SHP77 (cell line): ENCODE measurements around the gene ATP2A3.

ENCODE experiments used
- DNase-seq, 2 experiments: peaks; one replicate each; lab custom pipeline; 2025; lab: John Stamatoyannopoulos, UW

Gene ATP2A3

DNA sequence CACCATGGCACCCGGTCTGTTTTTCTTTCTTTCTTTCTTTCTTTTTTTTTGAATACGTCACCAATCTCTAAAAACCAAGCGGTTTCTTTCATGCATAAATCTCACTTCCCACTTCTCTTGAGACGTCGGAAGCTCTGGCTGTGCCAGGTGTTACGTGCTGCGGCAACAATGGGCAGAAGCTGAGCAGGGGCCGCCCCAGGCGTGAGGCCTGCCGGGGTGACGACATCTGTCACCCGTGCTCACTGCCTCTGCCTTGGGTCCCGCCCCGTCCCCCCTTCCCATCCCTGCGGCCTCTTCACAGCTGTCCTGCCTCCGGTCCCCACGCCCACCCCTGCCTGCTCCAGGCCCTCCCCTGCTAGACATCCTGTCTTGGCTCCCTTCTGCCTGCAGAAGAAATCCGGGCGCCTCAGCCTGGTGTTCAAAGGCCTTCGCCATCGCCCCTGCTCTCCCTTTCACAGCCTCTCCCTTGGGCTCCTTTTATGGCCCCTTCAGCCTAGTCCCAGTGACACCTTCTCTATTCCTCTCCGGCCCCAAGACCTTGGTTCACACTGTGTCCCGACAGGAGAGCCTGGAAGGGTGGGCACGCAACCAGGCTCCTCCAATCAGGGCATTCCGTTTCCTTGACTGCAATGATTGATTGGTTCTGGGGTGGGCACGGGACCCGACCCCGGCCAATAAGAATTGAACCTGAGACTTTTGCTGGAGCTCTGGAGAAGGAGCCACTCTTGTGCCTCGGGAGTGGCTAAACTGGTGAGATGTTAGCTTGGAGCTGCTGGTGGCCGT is 52.8 kb downstream of the ATP2A3 start:
- DNase-seq = peak; percentile 60 to 72

DNA sequence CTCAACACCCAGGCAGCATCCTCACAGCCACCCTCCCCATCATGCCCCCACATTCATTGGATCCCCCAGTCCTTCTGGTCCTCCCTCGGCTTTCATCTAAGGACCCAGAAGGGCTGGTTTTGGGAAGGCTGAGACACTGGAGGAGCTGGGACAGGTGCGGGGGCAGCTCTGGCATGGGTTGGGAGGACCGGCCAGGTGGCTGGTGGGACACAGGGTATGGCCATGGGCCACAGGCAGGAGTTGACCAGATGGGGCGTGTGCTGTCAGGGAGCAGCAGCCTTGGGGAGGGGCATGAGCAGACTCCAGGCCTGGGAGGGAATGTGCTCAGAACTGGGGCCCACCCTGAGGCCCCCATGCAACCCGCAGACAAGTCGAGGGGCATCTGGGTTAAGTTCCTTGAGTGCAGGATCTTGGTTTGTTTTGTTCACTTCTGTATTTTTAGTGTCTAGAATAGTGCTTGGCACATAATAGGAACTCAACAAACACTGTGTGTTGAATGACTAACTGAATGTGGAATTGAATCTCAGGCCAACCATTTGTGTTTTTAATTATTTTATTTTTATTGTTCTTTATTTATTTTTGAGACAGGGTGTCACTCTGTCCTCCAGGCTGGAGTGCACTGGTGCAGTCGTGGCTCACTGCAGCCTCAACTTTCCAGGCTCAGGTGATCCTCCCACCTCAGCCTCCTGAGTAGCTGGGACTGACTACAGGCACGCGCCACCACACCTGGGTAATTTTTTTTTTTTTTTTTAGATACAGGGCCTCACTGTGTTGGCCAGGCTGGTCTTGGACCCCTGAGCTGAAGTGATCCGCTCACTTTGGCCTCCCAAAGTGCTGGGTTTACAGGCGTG is 53.6 kb downstream of the ATP2A3 start:
- DNase-seq = no peak

DNA sequence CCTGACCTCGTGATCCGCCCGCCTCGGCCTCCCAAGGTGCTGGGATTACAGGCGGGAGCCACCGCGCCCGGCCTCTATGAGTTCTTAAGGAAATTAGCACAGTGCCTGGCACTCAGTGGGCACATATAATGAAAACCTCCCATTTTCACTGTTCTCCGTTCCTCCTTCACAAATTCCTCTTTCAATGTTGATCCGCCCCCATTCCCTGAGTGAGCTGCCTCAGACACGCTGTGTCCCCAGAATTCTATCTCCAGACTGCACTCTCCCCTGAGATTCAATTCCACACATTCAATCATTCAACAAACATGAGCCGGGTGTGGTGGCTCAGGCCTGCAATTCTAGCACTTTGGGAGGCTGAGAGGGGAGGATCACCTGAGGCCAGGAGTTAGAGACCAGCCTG is 55.0 kb downstream of the ATP2A3 start:
- DNase-seq = no peak

DNA sequence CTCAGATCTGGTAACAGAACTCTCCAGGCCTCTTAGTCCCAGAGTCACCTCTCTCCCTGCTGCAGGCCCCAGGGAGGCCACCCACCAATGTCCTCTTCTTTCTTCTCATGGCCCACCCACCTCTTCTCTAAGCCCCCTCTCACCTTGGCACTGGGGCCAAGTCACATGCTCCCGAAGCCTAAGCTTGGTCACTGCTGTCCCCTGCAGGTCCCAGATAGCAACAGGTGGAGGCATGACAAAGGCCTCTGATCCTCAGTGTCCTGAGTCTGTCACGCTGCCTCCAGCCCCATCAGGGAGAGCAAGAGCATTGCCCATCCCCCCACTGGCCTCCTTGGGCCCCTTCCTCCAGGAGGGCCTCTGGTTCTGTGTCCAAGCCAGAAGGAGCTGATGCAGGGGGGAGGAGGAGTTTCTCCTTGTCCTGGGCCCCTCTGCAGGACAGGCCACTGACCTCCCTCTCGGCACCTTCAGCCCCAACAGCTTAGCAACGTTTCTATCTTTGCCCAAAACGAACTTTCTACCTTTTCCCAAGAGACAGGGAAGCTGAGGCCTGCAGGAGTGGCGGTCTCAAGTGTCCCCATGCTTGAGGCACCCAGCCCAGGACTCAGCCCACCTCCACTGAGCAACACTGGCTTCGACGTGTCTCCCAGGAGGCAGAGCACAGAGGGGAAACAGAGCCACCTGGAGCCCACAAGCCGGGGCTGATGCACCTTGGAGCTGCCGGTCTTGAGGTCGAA is 56.6 kb downstream of the ATP2A3 start:
- peak in 1 of 2 experiments; percentile 28 for DNase-seq

DNA sequence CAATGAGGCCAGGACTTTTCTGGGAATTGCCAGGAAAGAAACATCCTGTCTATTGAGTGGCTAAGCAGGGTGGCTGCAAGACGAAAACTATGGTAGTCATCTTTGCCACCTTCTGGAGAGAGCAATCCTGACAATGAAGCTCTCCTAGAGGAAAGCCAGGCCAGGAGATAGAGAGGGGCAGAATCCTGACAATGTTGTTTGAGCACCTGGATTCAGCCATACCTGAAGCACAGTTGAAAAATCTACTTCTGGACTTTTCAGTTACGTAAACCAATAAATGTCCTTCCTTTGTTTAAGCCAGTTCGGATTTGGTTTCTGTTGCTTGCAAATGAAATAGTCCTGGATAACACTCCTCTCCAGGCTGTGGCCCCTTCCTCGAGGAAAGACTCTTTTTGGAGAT is 57.4 kb downstream of the ATP2A3 start:
- DNase-seq = no peak

DNA sequence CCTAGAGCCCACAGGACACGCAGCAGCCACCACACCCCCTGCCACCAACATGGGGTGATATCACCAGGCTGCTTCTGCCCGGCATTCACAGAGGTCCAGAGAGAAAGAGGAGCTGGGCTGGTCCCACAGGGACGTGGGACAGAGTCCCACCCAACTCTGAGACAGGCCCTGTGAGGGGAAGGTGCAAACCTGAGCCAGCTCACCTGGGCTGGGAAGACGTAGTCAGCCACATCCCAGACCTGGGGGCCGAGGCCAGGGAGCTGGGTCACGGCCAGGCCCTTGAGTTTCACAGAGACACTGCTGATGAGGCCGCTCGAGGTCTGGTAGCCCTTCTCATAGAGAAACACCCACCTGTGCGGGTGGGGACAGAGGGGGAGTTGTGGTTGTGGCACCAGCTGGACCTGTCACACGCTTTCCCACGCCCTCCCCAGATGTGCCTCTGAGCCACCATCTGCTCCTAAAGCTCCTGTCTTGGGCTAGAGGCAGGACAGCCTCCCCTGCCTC is 59.2 kb downstream of the ATP2A3 start:
- DNase-seq = no peak

DNA sequence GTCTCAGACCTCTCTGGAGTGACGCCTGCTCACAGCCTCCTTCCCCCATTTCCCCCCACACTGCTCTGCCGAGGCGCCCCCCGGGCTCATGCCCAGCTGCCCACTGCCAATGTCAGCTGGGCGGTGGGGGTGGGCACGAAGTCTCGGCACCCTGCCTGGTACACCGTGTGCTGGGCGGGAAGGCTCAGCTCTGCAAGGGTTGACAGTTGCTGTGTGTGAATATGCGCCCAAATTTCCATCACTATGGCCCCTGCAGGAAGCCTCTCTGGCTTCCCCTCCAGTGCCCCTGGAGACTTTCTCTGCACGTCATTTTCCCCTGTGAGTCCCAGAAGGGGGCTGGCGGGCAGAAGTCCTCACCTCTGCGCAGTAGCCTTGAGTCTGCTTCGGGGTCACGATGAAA is 59.7 kb downstream of the ATP2A3 start:
- DNase-seq = no peak

DNA sequence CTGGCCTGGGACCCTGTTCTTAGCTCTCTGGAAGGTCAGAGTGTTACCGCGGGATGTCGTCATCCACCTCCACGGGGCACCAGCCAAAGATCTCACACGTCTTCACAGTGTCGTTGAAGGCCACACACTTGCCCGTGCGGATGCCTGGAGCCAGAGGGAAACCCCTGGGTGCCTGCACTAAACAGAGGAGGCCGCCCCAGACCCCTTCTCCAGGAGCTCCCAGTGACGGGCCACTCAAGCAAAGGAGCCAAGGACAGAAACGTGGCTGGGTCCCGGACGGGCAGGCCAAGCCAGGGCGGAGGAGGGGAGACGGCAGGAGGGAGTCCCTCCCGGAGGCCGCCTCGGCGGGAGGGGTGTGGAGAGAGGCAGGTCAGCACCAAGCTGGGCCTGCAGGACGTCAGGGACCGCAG is 60.4 kb downstream of the ATP2A3 start:
- no peak for DNase-seq

DNA sequence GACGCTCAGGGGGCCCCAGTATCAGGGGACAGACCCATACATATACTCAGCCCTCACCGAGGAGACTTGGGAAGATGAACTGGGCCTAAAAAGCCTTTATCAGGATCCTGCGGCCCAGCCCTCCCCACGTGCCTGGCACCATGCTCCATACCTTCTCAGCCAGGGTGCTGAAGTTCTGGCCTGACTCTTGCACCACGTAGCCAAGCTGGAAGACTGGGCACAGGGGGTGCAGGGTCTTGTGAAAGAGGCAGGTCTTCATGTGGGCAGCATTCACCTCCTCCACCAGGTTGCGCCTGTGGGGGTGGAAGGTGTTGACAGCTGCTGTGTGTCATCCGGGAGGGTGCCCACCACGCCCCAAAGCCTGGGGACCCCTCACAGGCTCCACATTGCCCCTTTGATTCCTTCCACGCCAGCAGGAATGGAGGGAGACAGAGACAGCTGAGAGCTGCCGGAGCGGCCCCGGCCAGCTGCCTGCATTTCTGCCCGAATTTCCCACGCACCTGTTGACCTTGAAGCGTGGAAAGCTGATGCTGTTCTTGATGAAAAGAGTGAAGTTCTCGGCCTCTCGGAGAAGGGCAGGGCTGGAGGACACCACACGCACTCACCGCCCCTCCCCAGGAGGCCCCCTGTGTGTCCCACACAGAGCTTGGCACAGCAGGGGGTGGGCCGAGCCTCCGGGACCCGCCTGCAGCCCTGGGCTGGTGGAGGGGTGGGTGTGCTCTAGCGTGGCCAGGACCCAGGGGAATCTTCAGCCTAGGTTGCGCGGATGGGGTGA is 61.0 kb downstream of the ATP2A3 start:
- DNase-seq = no peak

DNA sequence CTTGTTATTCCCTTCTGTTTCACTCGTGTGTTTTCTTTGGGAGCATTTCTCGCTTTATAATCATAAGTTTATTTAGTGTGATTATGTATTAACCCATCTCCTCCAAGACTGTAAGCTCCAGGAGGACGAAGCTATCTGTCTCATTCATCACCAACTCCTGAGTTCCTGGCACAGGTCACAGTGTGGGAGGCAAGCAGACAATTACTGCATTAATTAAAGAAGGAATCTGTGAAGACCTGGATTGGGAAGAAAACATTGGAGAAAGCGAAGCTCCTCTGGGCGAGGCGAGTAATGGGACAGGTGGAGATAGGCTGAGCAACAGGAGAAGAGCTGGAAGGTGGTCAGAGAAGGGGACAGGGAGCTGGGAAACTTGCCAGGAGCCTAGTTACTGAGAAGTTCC is 63.6 kb downstream of the ATP2A3 start:
- no peak for DNase-seq

DNA sequence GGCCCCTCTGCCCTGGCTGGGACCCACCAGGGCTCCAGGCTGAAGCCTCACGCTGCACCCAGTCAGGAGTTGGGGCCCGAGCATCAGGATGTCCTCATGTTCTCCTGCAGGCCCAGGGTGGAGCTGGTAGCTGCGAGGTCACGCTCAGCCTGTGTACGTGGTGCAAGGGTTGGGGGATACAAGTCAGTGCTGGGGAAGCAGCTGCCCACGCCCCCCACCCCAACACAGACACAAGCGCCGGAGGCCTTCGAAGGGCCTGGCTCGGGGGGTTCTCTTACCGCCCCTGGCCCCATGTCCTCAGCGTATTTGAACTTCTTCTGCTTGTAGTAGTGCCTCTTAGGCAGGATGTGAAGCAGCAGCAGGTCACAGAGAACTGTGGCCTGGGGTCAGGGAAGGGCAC is 66.5 kb downstream of the ATP2A3 start:
- no peak for DNase-seq

DNA sequence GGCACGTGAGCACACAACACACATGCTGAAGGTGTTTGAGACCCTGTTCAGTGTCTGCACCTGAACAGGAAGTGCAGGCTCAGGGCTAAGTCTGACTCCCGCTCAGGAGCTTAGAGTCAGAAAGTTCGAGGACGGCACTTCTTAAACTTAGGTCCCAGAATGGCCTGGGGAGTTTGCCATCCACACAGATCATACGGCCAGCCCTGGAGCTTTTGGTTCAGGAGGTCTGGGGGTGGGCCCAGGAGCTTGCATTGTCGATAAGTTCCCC is 67.3 kb downstream of the ATP2A3 start:
- DNase-seq = no peak

DNA sequence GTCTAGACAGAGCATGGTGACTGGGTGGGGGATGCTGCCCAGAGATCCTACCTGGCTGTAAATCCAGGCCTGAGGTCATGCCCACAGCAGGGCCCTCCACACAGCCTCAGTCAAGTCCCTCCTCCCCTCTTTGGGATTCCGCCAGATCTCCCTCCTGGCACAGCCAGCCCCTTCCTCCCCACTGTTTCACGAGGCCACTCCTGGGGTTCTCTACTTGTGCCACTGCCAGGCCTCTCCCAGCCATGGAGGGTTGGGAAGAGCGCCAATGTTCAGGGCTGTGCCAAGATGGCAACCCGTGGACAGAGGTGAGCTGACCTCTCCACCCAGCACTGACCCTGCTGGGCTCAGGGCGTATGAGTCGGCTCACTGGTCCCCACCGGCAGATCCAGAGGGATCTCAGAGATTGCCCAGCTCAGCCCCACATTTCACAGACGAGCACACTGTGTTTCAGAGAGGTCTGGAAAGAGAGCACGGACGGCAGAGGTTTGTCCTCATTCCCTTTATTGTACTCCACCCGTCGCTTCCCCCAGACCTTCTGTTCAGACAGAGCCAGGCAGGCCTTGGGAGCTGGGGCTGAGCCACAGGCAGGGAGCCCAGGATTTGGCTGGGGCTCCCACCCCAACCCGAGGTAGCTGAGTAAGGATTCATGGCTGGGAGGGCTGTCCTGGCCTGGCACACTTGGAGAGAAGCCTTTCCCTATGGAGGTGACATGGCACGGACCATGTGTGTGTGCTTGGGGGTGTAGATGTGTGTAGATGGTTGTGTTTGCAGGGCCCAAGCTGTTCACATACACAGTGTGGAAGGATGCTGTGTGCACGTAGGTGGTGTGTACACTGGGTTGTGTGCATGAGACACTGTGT is 67.9 kb downstream of the ATP2A3 start:
- DNase-seq = no peak

DNA sequence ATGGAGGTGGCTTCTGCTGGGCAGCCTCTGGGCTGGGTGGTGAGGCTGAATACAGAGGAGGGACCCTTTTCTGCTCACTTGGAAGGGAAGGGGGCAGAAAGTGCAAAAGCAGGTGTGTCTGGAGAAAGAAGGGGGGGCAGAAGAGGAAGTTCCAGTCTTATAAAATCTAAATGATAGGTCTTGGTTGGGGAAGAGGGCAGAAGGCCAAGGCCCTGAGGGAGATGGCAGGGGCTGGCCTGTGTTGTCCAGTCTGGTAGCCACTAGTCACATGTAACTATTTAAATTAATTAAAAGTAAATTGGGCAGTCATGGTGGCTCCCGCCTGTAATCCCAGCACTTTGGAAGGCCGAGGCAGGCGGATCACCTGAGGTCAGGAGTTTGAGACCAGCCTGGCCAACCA is 68.9 kb downstream of the ATP2A3 start:
- DNase-seq = no peak

DNA sequence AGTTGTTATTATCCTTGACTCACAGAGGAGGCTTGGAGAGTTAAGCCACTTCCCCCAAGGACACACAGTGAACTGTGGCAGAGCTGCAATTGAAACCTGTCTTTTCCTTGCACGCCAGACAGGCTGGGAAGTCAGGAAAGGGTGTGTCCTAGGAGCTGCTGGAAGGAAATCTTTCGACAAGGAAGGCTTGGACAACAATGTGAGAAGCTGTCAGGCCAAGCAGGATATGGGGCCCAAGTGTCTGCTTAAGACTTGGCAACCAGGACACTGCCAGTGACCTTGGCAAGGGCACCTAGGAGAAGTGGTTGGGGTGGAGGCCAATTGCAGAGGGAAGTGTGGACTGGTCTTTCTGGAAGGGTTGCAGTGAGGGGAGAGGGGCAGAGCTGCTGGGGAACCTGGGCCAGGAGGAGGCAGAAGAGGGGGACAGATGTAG is 69.3 kb downstream of the ATP2A3 start:
- DNase-seq = no peak

DNA sequence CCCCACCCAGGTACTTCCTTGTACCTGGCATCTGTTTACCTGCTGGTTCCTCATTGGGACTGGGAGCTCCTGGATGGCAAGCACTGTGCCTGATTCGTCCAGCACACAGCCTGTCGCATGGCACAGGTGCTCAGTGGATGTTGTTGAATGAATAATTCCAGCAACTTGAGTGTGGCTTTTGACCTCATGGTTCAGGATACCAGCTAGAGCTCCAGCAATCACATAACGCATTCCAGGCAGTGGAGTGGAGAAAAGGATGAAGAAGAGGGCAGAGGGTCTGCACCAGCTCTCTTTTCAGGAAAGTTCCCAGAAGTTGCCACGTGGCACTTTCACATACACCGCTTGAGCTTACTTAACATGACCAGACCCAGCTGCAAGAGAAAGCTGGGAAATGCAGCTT is 70.0 kb downstream of the ATP2A3 start:
- no peak for DNase-seq

DNA sequence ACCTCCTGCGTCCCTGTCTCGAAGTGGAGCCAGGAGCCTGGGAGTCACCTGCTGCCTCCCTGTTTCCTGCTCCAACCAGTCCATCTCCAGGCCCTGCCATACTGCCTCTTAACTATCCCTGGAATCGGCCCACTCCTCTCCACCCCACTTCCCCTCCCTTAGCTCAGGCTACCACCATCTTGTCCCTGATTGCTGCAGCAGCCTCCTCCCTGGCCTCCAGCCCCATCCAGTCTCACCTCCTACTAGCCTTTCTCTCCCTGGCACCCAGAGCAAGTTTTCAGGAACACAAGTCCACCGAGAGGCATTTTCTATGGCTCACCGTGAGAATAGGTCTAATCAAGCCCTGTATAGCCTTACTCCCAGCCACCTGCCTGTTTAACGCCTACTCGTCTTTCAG is 70.5 kb downstream of the ATP2A3 start:
- no peak for DNase-seq

DNA sequence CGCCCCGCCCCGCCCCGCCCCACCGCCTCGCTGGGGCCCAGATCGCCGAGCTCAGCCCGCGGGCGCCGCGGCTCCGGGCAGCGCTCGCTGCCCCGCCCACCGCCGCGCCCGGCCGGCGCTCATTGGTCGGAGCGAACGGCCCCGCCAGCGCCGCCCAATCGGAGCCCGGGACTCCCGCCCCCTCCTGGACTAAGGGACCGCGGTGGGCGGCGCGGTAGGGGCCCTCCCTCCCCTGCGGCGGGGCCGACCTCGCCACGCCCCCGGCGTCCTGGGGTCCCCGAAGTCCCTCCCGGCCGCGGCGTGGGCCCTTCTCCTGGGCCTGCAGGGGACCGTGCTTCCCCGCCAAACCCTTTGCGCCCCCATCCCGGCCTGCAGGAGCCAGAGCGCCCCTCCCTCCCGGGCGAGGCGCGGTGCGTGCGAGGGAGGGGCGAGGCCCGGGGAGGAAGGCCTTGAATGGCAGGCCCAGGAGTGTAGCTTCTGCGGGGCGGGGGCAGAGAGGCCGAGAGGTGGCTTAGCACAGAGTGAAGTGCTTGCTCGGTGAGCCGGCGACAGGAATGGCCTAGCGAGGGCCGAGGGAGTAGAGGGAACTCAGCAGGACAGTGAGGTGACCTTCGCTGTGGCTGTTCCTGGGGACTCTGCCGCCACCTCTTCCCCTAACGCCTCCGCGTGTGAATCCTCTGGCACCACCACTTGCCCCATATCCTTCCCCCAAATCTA is 71.1 kb downstream of the ATP2A3 start, which contains the start of gene CAMKK1:
Gene CAMKK1, minus strand, starts transcription at position 51 of the 717 bp plus-strand sequence. CDS start 7,366 bp downstream, outside the sequence.
- DNase-seq = peak; percentile 95 to 96

DNA sequence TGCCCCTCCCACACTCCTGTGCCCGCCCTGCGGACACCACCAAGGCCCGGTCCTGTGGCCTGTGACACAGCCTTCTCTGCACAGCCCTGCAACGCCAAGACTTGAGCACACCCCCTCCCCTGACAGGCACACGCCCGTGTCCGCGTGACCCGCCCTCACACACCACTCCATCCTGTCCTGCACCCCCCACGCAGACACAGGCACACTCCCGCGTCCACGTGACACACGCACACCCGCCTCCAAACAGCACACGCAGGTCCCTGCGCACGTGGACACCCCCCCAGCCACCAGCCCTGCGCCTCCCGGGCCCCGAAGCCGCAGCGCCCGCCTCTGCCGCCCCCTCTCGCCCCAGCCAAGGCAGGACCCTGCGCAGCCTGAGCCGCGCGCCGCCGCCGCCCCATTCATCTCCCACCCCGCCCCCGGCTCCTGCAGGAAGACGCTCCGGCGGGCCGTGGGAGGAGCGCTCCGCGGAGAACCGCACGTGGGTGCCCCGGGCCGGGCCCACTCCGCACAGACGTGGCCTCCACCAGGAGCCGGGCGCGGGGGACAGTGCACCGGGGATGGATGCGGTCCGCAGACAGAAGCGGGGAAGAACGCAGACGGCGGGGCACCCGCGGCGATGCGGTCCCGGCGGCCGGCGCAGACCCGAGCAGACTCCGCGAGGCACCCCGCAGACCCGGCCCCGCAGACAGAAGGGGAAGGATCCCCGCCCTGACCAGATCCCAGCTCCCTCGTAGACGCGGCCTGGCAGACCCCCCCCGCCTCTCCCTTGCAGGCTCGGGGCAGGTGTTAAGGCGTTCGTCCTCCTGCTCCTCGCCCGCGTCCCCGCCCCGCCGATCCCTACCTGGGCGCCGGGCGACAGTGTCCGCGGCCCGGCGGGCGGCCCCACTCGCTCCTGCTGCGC is 71.9 kb downstream of the ATP2A3 start:
- peak; percentile 22 to 54 for DNase-seq
